Measurements from ENCODE around the gene SORCS2. TPM values are rescaled to one million over a fixed set of nuclear protein-coding genes. Genes with fewer than 3 reads are reported as not detected.

Gene SORCS2
- total and polyA plus RNA-seq, 2 experiments from 2014 or later: 0.92 to 6.9 TPM

DNA sequence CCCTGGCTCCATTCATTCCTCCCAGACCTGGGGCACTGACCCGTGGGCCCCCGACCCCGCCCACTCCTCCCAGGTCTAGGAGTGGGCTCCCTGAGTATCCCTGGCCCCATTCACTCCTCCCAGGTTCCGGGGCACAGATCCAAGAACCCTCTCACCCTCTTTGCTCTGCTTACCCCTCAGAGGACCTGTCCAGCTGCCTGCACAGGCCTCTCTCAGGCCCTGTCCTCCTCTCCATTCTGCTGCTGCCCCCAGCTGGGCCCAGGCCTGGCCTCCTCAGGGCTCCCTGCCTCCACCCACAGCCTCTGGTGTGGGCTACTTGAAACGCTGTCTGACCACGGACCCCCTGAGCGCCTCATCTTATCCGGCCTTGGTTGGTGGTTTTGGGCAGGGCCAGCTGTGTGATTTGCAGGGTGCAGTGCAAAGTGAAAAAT is 460.1 kb downstream of the SORCS2 start:
- peak in 1 of 2 donors; percentile 25 for DNase-seq (ENCODE audit: low read depth in 1 of 2, low spot score in 1 of 2)
- Histone ChIP-seq H3K4me1 (ENCODE audit: low read depth) (peaks cover 16% of the 10 kb centered on the region), H3K36me3 (no peaks in the 10 kb centered on the region)

DNA sequence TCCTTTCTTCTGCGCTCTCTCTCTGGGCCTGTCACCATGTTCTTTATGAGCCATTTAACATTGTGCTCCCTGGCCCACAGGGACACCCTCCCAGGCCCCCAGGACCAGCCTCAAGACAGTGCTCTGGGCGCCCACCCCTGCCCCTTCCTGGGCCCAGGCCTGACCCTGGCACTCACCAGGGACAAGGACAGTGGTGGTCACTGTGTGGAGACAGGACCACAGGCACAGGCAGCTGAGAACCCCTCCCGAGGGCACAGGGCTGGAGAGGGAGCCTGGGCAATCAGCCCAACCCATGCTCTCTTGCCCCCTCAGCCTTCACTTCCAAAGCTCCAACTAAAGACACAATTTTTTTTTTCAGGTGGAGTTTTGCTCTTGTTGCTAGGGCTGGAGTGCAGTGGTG is 460.6 kb downstream of the SORCS2 start:
- Histone ChIP-seq H3K27me3 (no peaks in the 10 kb centered on the region), H3K36me3 (no peaks in the 10 kb centered on the region), H3K4me3 (no peak overlapping the region), H3K4me1 (ENCODE audit: low read depth) (peaks cover 16% of the 10 kb centered on the region), H3K9me3 (ENCODE audit: low read depth) (no peaks in the 10 kb centered on the region), H3K27ac (no peak overlapping the region)
- TF ChIP-seq, protein P1, sequence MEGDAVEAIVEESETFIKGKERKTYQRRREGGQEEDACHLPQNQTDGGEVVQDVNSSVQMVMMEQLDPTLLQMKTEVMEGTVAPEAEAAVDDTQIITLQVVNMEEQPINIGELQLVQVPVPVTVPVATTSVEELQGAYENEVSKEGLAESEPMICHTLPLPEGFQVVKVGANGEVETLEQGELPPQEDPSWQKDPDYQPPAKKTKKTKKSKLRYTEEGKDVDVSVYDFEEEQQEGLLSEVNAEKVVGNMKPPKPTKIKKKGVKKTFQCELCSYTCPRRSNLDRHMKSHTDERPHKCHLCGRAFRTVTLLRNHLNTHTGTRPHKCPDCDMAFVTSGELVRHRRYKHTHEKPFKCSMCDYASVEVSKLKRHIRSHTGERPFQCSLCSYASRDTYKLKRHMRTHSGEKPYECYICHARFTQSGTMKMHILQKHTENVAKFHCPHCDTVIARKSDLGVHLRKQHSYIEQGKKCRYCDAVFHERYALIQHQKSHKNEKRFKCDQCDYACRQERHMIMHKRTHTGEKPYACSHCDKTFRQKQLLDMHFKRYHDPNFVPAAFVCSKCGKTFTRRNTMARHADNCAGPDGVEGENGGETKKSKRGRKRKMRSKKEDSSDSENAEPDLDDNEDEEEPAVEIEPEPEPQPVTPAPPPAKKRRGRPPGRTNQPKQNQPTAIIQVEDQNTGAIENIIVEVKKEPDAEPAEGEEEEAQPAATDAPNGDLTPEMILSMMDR (IDR thresholded peaks at IDR 0.05; ENCODE audit: low read depth, low read length): no peak
- no peak for DNase-seq (ENCODE audit: low read depth in 1 of 2, low spot score in 1 of 2)

More for the DNA sequence above, 460.1 kb downstream of the SORCS2 start:
- H3K4me3 ChIP-seq: no peak overlapping the region
- no peaks in the 10 kb centered on the region for H3K9me3 ChIP-seq (ENCODE audit: low read depth)
- TF ChIP-seq, protein P1 (IDR thresholded peaks at IDR 0.05; ENCODE audit: low read depth, low read length): no peak
- H3K27ac ChIP-seq: no peak overlapping the region
- H3K27me3 ChIP-seq: no peaks in the 10 kb centered on the region

DNA sequence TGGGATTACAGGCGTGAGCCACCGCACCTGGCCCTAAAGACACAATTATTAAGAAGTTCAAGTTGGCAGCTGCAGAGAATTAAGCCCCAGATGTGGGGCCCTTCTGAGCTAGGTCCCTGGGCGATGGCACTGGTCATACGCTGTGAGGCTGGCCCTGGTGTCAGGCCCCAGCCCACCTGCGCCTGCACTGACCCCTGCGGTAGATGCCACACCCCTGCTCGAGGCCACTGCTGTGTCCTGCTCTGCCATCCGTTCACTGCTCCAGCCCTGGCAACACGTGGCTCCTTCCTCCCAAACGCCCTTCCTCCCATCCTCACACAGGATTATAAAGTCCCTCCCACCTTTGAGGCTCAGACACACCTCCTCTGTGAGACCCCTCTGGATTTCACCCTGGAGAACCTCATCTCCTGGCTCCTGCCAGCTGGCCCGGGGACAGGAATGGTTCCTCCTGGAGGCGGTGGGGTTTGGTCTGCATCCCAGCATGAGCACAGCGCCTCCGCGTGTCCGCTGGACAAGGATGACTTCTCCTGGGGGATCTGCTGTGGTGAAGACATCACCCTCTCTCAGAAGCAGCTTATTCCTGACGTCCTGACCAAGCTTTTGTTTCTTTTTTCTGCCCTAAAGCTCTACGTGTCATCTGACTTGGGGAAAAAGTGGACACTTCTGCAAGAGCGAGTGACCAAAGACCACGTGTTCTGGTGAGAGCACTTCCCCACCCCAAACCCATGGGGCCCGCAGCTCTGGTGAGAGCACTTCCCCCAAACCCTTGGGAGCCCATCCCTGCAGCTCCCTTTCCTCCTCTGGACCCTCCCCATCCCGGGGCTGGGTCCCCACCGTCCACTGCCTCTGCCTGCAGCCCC is 461.4 kb downstream of the SORCS2 start:
- DNase-seq (ENCODE audit: low read depth in 1 of 2, low spot score in 1 of 2): peak in 1 of 2 donors; percentile 51
- Histone ChIP-seq H3K36me3 (no peaks in the 10 kb centered on the region), H3K27ac (no peak overlapping the region), H3K4me3 (no peak overlapping the region), H3K9me3 (ENCODE audit: low read depth) (no peaks in the 10 kb centered on the region), H3K27me3 (no peaks in the 10 kb centered on the region), H3K4me1 (ENCODE audit: low read depth) (peaks cover 16% of the 10 kb centered on the region)
- TF ChIP-seq, protein P1 (IDR thresholded peaks at IDR 0.05; ENCODE audit: low read depth, low read length): peak; percentile 44

DNA sequence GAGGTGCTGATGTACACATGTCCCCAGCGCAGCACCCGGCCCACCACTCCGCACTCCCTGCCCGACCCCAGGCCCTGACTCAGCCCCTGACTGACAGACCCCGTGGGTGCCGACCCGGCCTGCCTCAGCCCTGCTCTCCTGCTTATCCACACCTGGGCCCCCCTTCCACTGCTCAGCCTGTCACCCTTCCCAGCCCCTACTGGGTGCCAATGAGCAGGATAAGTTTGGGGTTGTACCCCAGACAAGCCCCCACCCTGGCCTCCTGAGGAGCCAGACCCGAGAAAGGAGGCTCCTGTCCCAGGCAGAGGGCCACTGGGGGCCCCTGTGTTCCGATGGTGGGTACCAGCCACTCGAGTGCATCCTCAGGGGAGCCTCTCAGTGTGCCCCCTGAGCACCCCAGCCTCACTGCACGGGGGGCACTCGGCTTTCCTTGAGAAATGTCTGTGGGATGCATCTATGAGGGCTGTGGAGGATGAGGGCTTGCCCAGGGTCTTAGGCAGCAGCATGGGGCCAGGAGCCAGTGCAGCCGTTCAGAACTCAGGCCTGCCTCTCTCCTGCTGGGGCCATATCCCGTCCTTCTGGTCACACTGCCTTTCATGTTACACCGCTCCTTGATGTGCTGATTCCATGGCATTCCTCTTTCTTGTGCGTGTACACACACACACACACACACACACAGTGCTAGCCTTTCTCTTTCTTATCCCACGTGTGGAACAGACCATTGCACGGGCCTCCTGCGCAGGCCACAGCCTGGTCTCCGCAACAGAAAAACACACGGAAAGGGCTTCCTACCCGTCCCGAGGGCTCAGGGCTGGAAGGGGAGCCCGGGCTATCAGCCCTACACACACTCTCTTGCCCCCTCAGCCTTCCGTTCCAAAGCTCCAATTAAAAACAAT is 462.5 kb downstream of the SORCS2 start:
- DNase-seq (ENCODE audit: low read depth in 1 of 2, low spot score in 1 of 2): peak in 1 of 2 donors; percentile 12
- Histone ChIP-seq H3K36me3 (no peaks in the 10 kb centered on the region), H3K9me3 (ENCODE audit: low read depth) (no peaks in the 10 kb centered on the region), H3K27me3 (no peaks in the 10 kb centered on the region), H3K27ac (peak overlapping the region; percentile 40), H3K4me1 (ENCODE audit: low read depth) (peaks cover 16% of the 10 kb centered on the region), H3K4me3 (no peak overlapping the region)
- TF ChIP-seq, protein P1 (IDR thresholded peaks at IDR 0.05; ENCODE audit: low read depth, low read length): no peak

DNA sequence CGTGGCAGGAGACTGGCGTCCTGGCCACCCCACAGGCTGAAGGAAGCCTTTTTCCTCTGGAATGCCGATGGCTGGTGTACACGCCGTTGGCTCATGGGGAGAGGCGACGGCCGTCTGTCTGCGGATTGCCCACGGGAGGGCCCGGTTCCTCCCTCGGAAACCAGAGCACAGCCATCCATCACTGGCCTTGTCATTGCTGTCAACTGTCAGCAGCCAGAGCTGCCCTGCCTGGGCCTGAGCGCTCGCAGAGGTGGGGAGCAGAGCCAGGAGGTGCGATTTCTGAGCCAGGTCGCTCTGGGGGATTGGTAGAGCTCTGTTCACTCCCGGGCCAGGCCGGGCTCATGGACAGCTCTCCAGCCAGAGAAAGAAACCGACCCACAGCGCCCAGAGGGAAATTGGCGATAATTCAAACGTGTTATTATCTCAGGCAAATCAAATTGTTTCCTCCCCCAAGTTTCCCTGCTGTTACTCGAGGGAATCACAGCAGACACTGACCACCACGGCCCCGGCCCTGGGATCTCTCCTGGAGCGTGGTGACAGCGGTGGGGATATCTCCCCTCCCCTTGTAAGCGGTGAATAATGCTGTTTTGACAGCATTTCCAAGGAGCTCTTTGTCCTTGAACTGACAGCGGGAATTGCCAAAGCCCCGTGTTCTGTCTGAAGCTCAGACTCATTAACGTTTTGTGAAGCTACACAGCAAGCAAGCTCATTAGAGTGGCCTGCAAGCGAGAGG is 463.3 kb downstream of the SORCS2 start:
- no peaks in the 10 kb centered on the region for H3K27me3 ChIP-seq
- peaks cover 20% of the 10 kb centered on the region for H3K4me1 ChIP-seq (ENCODE audit: low read depth)
- TF ChIP-seq, protein P1 (IDR thresholded peaks at IDR 0.05; ENCODE audit: low read depth, low read length): no peak
- no peaks in the 10 kb centered on the region for H3K9me3 ChIP-seq (ENCODE audit: low read depth)
- peak; percentile 31 to 66 for DNase-seq (ENCODE audit: low read depth in 1 of 2, low spot score in 1 of 2)
- H3K27ac ChIP-seq: peak overlapping the region; percentile 40
- H3K36me3 ChIP-seq: no peaks in the 10 kb centered on the region
- no peak overlapping the region for H3K4me3 ChIP-seq

Data from cardiac muscle cell (in vitro differentiated cells and primary cell).